Frontal cortex (tissue), 4 donors: ENCODE results near the gene COL4A3. TPM values are rescaled to one million over a fixed set of nuclear protein-coding genes. Genes with fewer than 3 reads are reported as not detected.

Experiments used
- DNase-seq, 2 donors: peaks; one replicate each; pipeline ENCODE4 v3.0.0; 2012; ENCODE audit warnings: low spot score in 2 of 2
- FAIRE-seq: peaks from 2 replicates; lab custom pipeline; 2012; peaks lifted over from hg19 to GRCh38; lab: Jason Lieb, UNC
- total RNA-seq: library from RNA; depleted of rRNA; stranded (reverse); fragments of >200 nt; gene quantifications from one replicate; pipeline ENCODE4 v1.2.3, GENCODE V29; 2014
- donor health status: control.
- donor health status: control.
- donor health status: control.

COL4A3 gene
- total RNA-seq, 1 donor from 2014 or later, result under 0.01 TPM

DNA sequence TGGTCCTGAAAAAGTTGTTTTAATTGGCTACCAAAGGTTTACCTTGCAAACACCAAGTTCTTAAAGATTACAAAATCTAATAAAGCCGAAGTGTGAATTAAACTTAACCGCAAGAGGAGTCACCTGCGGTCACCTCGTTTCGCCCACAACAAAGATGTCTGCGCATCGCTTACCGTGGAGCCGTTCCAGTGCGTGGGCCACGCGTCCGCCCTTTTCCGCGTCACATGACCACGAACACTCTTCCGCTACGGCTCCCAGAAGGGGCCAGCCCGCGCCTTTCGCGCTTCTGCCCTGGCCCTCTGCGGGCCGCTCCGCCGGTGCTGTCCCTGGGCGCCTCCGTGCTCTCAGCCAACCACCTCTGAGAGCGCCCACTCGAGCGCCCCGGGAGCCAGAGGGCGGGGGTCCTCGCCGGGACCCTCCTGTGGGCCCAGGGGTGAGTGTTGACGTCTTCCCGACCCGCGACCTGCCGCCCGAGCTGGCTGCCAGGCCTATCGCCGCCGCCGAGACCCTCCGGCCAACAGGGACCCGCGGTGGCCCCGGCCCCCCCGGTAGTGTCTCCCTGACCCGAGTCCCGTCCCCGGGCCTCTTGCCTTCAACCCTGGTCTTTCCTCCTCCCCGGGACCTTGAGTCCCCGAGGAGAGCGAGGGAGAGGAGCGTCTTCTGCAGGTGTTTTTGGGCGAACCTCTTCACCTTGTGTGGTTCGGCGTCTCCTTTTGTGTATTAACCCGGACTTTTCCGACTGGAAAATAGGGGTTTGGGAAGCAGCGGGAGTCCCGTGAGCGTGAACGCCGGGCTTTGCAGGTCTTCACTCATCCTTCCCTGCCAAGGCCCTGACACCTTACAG lies 160.8 kb downstream of the COL4A3 start, which contains the start of gene MFF:
MFF (plus strand) TSS at position 257 of the 844 bp plus-strand sequence. CDS start 5,415 bp downstream, outside the sequence.
- DNase-seq (peak; percentile 91 to 94), FAIRE-seq (no peak)

DNA sequence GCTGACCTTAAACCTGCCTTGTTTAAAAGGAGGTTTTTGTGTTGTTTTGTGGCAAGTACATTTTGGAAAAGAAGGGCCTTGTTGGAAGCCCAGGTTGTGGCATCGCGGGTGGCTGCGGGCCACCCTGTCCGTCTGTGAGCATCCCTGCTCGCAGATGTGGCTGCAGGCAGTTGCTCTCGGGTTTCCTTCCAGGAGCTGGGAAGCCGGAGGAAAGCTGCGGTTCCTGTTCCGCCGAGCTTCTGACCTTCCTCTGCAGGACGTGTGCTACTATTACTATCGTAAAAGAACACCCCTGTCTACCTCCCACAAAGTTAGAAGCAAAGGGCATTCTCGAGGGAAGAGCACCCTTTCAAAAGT lies 161.4 kb downstream of the COL4A3 start:
- FAIRE-seq, result no peak

DNA sequence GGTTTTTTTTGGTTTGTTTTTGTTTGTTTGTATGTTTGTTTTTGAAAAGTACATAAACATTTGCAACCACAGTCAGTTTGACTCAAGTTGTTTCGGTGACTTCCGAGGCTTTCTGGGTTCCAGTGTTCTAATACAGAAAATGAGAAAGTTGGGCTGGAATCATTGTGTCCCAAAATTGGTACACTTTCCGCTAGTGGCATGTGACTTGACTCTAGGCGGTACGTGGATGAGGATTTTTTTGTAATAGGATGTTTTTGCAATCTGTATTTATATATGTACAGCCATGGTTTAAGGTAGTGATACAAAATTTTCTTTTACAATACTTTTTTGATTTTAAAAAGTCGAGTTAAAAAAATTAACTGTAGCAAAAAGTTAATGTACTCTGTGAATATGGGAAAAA lies 162.4 kb downstream of the COL4A3 start:
- DNase-seq, result no peak
- no peak for FAIRE-seq

More for the DNA sequence above, 161.4 kb downstream of the COL4A3 start:
- peak; percentile 28 to 31 for DNase-seq

DNA sequence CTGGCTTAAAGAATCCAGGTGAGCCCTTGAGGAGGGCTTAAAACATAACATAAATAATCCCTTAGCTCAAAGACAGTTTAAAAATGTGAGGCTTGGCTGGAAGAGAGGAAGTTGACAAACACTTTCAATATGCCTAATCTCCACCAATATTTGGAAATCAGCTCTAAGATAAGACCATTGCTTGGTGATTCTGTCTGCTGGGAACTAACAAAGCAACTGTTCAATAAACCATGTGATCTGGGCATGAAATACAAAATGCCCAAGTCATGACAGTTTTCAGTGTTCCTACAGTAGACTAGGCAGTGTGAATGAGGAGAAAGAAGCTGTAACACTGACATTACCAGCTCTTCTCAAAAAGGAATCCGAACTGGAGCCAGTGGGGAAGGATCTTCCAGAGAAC lies 171.3 kb downstream of the COL4A3 start:
- FAIRE-seq (no peak), DNase-seq (no peak)

DNA sequence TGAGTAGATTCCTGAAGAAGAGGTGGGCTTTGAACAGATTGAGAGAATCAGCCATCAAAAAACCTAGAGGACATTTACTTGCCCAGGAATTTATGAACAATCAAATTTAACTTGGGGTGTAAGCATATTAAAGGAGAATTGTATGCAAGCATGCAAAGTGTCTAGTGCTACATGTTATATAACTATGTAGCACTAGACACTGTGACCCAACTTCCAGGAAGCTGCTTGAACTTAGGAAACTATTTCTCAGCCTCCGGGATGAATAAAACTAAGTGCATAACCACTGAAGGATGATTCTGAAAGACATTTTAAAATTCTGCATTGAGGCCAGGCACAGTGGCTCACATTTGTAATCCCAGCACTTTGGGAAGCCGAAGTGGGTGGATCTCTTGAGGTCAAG lies 173.0 kb downstream of the COL4A3 start:
- DNase-seq, result no peak
- FAIRE-seq, result no peak

DNA sequence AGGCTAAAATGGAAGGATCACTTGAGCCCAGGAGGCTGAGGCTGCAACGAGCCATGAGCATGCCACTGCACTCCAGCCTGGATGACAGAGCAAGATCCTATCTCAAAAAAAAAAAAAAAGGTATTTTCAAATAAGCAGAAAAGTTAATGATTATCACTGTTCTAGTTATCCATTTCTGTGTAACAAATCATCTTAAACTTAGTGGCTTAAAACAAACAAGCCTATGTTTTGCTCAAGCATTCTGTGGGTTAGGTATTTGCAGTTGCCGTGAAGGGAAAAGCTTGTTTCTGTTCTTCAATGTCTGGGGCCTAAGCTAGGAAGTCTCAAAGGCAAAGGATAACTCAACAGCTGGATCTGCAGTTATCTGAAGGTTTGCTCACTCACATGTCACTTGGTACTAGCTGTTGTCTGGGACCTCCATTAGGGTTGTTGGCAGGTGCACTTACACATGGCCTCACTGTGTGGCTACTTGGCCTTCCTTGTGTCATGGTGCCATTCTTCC lies 174.7 kb downstream of the COL4A3 start:
- FAIRE-seq (no peak), DNase-seq (no peak)

DNA sequence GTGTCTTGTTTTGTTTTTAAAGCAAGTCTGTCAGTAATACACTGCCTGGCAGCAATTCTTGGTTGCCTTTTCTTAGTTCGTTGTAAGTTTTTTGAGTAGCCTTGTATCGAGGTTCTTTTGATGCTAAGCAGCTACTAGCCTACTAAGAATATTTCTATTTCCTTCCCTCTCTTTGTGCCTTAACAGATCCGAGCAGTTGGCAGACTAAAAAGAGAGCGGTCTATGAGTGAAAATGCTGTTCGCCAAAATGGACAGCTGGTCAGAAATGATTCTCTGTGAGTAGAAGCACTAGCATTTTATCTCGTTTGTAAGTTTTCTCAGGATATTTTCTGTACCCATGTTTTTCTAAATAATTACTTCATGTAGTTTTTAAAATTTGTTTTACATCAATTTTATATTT lies 175.7 kb downstream of the COL4A3 start:
- FAIRE-seq (peak; percentile 59), DNase-seq (no peak)

DNA sequence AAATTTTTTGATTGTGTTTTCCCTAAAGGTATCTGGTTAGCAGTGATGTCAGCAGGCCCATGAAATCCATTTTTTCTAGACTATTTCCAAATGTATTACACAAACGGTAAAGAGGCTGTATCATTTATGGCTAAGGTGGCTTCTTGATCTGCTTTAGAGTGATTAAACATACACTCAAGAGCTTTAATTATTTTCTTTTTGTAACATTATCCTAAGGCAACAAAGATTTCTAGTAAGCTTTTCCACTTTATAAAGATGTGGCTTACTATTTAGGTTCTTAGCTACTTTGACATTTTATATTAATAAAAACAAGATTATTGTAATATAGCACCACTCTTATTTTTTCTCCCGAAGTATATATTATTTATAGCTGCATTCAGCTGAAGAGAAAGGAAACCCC lies 177.1 kb downstream of the COL4A3 start:
- no peak for FAIRE-seq

DNA sequence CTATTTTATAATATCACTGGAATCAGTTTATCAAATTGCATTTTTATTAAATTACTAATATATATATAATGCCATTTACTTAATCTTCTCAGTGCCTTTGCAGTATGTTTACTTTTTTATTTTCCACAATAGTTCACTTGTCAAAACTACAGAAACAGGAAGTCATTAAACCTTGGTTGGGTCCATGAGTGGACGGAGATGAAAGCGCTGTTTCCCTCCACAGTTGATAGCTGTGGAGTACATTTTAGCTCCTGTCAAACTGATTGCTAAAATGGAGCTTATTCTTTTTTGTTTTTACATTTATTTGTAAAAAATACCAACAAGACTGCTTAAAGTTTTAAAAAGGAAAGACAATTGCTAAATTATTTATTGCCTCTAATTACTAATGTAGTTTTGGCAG lies 179.8 kb downstream of the COL4A3 start:
- FAIRE-seq (no peak), DNase-seq (no peak)

More for the DNA sequence above, 177.1 kb downstream of the COL4A3 start:
- no peak for DNase-seq

DNA sequence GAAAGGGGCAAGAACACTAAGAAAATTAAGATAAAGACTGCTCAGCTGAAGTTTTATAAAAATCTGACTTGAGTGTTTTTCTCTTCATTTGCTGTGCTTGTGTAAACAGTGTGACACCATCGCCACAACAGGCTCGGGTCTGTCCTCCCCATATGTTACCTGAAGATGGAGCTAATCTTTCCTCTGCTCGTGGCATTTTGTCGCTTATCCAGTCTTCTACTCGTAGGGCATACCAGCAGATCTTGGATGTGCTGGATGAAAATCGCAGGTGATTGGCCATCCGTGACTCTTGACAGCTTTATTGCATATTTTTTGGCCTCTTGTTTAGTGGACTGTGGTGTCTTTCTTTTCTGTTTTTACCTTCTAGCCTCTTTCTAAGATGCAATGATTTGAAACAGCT lies 182.7 kb downstream of the COL4A3 start:
- DNase-seq, result no peak
- FAIRE-seq, result no peak

DNA sequence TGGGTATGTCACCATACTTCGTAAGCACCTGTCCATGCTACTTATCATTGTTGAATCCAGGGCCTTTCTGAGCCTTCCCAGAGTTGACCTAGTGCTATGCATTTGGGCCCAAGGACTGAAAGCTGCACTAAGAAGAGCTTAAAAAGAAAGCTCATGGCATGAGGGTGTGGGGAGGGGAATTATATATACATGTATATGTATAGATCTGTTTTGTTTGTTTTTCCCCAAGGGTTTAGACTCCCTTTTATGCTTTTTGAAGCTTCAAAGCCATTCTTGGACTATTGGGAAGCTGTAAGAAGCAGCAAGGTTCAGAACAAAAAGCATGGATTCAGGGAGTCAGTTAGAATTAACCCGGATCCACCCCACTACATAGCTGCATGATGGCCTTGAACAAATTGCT lies 183.9 kb downstream of the COL4A3 start:
- DNase-seq (no peak), FAIRE-seq (no peak)

DNA sequence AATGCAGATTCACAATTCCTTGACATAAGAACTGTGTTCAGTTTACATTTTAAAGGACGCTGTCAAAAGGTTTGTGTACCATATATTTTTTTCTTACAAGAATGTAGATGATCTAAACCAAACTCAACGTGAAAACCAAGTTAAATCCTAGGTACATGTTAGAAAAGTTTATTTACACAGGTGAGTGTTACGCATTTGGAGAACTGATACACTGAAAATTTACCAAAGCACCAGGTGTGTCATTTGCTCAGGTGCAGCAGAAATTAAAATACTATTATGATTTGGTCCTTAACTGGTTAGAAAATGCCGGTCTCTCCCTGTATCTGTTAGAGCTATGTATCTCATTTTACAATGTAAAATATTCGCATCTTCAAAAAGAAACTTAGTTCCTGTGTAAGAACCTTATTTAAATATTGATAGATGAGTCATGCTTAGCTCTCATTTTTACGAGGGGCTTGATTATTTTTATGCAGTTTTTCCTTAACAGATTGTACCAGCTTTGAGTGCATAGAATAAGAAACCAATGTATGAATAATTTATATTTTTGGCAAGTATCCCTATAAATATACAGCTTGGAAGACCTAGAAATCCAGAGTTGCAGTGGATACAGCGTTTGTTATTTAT lies 185.7 kb downstream of the COL4A3 start:
- no peak for FAIRE-seq
- DNase-seq, result no peak

DNA sequence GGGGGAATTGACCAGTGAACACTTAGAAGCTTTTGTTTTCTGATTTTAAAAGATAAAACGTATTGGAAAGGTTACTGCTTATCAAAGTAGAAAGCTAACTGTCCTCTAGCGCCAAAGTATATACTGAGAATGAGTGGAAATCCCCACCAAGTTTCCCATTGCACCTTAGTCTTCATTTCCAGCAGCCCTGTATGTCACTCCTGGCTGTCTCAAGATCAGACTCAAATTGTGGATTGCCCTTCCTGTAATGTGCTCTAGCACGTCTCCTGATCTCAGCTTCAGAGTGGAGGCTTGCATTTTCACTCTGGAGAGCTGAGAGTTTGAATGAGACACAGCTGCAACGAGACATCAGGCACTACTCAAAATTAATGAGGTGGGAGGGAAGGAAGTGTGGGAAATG lies 187.2 kb downstream of the COL4A3 start:
- DNase-seq, result no peak
- FAIRE-seq, result no peak

DNA sequence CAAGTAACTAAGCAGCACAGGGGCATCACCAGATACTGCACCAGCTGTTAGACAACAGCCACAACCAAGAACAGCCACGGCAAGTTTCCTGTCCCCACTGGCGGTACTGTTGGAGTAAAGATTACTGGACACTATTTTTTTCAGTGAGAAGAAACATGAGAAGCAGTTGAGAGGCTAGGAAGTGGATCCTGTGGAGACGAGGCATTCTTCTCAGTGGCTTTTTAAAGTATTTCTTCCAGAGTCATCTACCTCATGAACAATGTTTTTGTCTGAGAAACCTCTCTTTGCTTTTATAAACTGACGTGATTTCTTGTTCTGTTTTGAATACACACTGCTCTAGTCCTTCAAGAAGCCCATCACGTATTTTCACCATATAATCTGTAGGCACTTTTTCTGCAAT lies 195.9 kb downstream of the COL4A3 start:
- FAIRE-seq (no peak), DNase-seq (no peak)

DNA sequence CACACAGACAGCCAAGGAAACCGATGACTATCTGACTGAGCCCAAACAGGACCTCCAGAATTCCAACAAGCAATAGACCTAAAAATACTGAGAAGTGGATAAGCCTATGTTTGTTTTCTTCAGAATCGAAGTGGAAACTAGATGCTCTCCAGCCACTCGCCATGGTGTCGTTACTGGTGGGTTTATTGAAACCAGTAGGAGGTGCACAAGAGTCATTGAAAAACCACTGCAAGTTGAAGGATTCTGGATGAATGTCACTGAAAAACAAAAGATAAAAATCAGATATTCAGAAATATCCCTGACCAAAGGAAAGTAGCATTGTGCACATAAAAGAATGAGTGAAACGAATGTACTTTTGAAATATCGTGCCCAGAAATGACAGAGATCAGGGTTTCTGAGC lies 199.3 kb downstream of the COL4A3 start:
- FAIRE-seq (no peak), DNase-seq (no peak)

Other genes with a start within 250 kb of the COL4A3 start
- 0.41 TPM for gene COL4A4, start 419 bp upstream of the COL4A3 start, total RNA-seq
- 110 TPM for gene MFF, start 160.6 kb downstream of the COL4A3 start, total RNA-seq
- gene TM4SF20, start 214.7 kb downstream of the COL4A3 start, total RNA-seq, result not detected
- not detected for gene SCYGR1, start 223.3 kb downstream of the COL4A3 start, total RNA-seq